GM12878 (cell line): ENCODE measurements around the gene SLC24A3. TPM values are rescaled to one million over a fixed set of nuclear protein-coding genes. Genes with fewer than 3 reads are reported as not detected.

Source experiments
- ATAC-seq: fragments of 200-7000 bp; cut with Tn5 transposase; 3 replicates; pipeline ENCODE4 v1.9.1; 2020; ENCODE audit warnings: mild to moderate bottlenecking, moderate library complexity
- BruUV-seq: library from RNA; stranded (reverse); fragments of 400-500 nt; replicated peaks from 2 replicates; lab custom pipeline; 2021; lab: Mats Ljungman, UMichigan
- CTCF ChIA-PET: fragments of 300-600 bp; sonication (Branson Sonifier 250); formaldehyde crosslinking; extraction: SDS; loops from one replicate; lab custom pipeline; 2021; ENCODE audit warnings: inconsistent platforms; lab: Yijun Ruan, JAX
- POLR2A ChIA-PET: fragments of 350-600 bp; formaldehyde crosslinking; extraction: SDS; loops from one replicate; lab custom pipeline; 2021; ENCODE audit warnings: inconsistent platforms; lab: Charles Lee
- RAD21 ChIA-PET: fragments of 300-600 bp; sonication (Branson Sonifier 250); formaldehyde crosslinking; loops from one replicate; lab custom pipeline; 2023; ENCODE audit warnings: antibody characterized with exemption; ENCODE audit not compliant: unreplicated experiment; lab: Charles Lee
- SMC1A ChIA-PET: fragments of 300-600 bp; sonication (Branson Sonifier 250); formaldehyde crosslinking; loops from one replicate; lab custom pipeline; 2023; ENCODE audit not compliant: unreplicated experiment, uncharacterized antibody; lab: Charles Lee
- DNase-seq: peaks from one replicate; pipeline ENCODE4 v3.0.0-alpha.2; 2011; ENCODE audit warnings: low read depth, low spot score
- FAIRE-seq: peaks from 3 replicates; lab custom pipeline; 2011; peaks lifted over from hg19 to GRCh38; lab: Jason Lieb, UNC
- H2AFZ ChIP-seq: 2 replicates; pipeline ENCODE4 v1.6.0; 2011; ENCODE audit warnings: low read depth, low read length, control low read depth; ENCODE audit not compliant: control insufficient read depth
- H3K27ac ChIP-seq: 2 replicates; pipeline ENCODE4 v1.5.1; 2011; ENCODE audit warnings: control low read depth; ENCODE audit not compliant: control insufficient read depth, insufficient read depth
- H3K27me3 ChIP-seq, 2 experiments: replicated peaks in 1 of 2; 2 replicates each; pipeline versions ENCODE4 v1.6.0 to v1.6.1; 2011; ENCODE audit warnings: low read length in 1 of 2; ENCODE audit not compliant: control insufficient read depth in 2 of 2, insufficient read depth in 2 of 2
- H3K36me3 ChIP-seq, 2 experiments: 2 replicates each; pipeline ENCODE4 v1.5.1; 2011; ENCODE audit warnings: low read length in 1 of 2; ENCODE audit not compliant: control insufficient read depth in 2 of 2, insufficient read depth in 2 of 2
- H3K4me1 ChIP-seq: 2 replicates; pipeline ENCODE4 v1.6.1; 2011; ENCODE audit warnings: mild to moderate bottlenecking, low read length, moderate library complexity, mixed read lengths; ENCODE audit not compliant: control insufficient read depth, insufficient read depth
- H3K4me2 ChIP-seq: 2 replicates; pipeline ENCODE4 v1.6.0; 2011; ENCODE audit warnings: control low read depth; ENCODE audit not compliant: control insufficient read depth, insufficient read depth
- H3K4me3 ChIP-seq: fragments of 200-600 bp; sonication (generic); 2 replicates; pipeline ENCODE4 v1.5.1; 2016
- H3K79me2 ChIP-seq: 2 replicates; pipeline ENCODE4 v1.6.0; 2011; ENCODE audit warnings: low read length; ENCODE audit not compliant: control insufficient read depth, insufficient read depth
- H3K9ac ChIP-seq: 2 replicates; pipeline ENCODE4 v1.8.0; 2011; ENCODE audit warnings: low read length, control low read depth, mixed read lengths; ENCODE audit not compliant: control insufficient read depth, insufficient read depth
- H3K9me3 ChIP-seq: replicated peaks from 3 replicates; pipeline ENCODE4 v1.5.1; 2011; ENCODE audit warnings: mild to moderate bottlenecking, low read length; ENCODE audit not compliant: control insufficient read depth, insufficient read depth
- H4K20me1 ChIP-seq: 2 replicates; pipeline ENCODE4 v1.6.0; 2011; ENCODE audit not compliant: control insufficient read depth, insufficient read depth
- CHD2 ChIP-seq: IDR thresholded peaks from 2 replicates; pipeline ENCODE4 v1.6.1; 2011; ENCODE audit warnings: low read depth, low read length, improper control_type of control experiment, borderline replicate concordance
- MTA2 ChIP-seq: fragments of 450-650 bp; IDR thresholded peaks from 2 replicates; pipeline ENCODE4 v1.6.1; 2016; ENCODE audit warnings: low read depth, mild to moderate bottlenecking, moderate library complexity
- ZBTB40 ChIP-seq: fragments of 450-650 bp; IDR thresholded peaks from 2 replicates; pipeline ENCODE4 v1.6.1; 2016; ENCODE audit warnings: mild to moderate bottlenecking, moderate library complexity, borderline replicate concordance
- WGBS: methylation state at CpG from one replicate; pipeline ENCODE4 v1.1.6; 2016; ENCODE audit warnings: low lambda C conversion rate; ENCODE audit not compliant: insufficient replicate concordance, insufficient coverage; ENCODE audit errors: missing lambda C conversion rate; 5-methylcytosine and 5-hydroxymethylcytosine counted together
- in situ Hi-C: fragments of 300-500 bp; cut with MboI; formaldehyde crosslinking; loops from 9 replicates; pipeline ENCODE4 v1.14.3; 2018; ENCODE audit warnings: mixed read lengths
- intact Hi-C: fragments of 100-400 bp; cut with micrococcal nuclease; formaldehyde crosslinking; loops from one replicate; pipeline ENCODE4 v1.14.2; 2022; ENCODE audit not compliant: unreplicated experiment
- polyA plus RNA-seq, 11 experiments: library from polyadenylated mRNA; depleted of rRNA in 4 of 11; unstranded in 6 of 11; stranded (reverse) in 5 of 11; fragments of >200 nt; fragmentation: Nextera tagmentation in 4 of 11; fragmentation: Illumina TruSeq in 1 of 11; extraction: Ambion mirVana in 4 of 11; extraction: Trizol in 1 of 11; gene quantifications; 1 replicate in 1 of 11; 2 replicates in 10 of 11; pipeline versions ENCODE4 v1.2.1 to v1.2.3, GENCODE V29; 2011 to 2016; ENCODE audit warnings: inconsistent platforms in 2 of 11, missing spikeins in 2 of 11, low read depth in 1 of 11
- total RNA-seq, 4 experiments: library from RNA; depleted of rRNA in 3 of 4; stranded (reverse); fragments of >200 nt in 3 of 4; fragmentation: Illumina TruSeq in 1 of 4; extraction: Trizol in 1 of 4; gene quantifications; 2 replicates each; pipeline versions ENCODE4 v1.2.1 to v1.2.3, GENCODE V29; 2013 to 2021
- TF ChIP-seq, protein P1 (sequence below): fragments of 450-650 bp; IDR thresholded peaks from 2 replicates; pipeline ENCODE4 v1.6.1; 2017; ENCODE audit warnings: low read depth, mild to moderate bottlenecking, moderate library complexity
- TF ChIP-seq, protein P2 (sequence below): fragments of 450-650 bp; formaldehyde crosslinking; IDR thresholded peaks from 2 replicates; pipeline ENCODE4 v1.4.0; 2020; ENCODE audit warnings: mild to moderate bottlenecking, moderate library complexity
- TF ChIP-seq, protein P3 (sequence below): IDR thresholded peaks from 2 replicates; pipeline ENCODE4 v1.6.1; 2012; ENCODE audit warnings: improper control_type of control experiment, low read depth, low read length; ENCODE audit not compliant: insufficient replicate concordance

SLC24A3 gene
- total and polyA plus RNA-seq, 10 of the 15 experiments (the other 5 are each of a cell fraction or from before 2014, with no cell fraction given), result 0.04 TPM; not detected in 9

GRCh38 chr20:19473216-19473921 lies 260.9 kb downstream of the SLC24A3 start:
- intact Hi-C loops (no loop called here), in situ Hi-C loops (no loop called here)
- Histone ChIP-seq H3K36me3 (no peaks in the 10 kb centered on the region), H3K4me3 (no peak overlapping the region), H4K20me1 (no peaks in the 10 kb centered on the region), H3K4me1 (no peaks in the 10 kb centered on the region), H3K27me3 (peaks cover 0 to 2% of the 10 kb centered on the region in 2 experiments; a peak in 2 of 4 replicates), H2AFZ (no peak overlapping the region), H3K9me3 (no peaks in the 10 kb centered on the region), H3K4me2 (no peak overlapping the region), H3K9ac (no peak overlapping the region), H3K27ac (no peak overlapping the region), H3K79me2 (no peaks in the 10 kb centered on the region)
- ChIA-PET POLR2A (no interaction called here), CTCF (no interaction called here), SMC1A (no interaction called here), RAD21 (no interaction called here)
- BruUV-seq, result no TSS peak
- no peak for ATAC-seq
- no peak for FAIRE-seq
- WGBS, result 34% methylated on average over 8 of the region's 8 CpGs
- no peak for DNase-seq
- TF ChIP-seq ZBTB40 (no peak), MTA2 (no peak), CHD2 (no peak)
- TF ChIP-seq, protein P1, sequence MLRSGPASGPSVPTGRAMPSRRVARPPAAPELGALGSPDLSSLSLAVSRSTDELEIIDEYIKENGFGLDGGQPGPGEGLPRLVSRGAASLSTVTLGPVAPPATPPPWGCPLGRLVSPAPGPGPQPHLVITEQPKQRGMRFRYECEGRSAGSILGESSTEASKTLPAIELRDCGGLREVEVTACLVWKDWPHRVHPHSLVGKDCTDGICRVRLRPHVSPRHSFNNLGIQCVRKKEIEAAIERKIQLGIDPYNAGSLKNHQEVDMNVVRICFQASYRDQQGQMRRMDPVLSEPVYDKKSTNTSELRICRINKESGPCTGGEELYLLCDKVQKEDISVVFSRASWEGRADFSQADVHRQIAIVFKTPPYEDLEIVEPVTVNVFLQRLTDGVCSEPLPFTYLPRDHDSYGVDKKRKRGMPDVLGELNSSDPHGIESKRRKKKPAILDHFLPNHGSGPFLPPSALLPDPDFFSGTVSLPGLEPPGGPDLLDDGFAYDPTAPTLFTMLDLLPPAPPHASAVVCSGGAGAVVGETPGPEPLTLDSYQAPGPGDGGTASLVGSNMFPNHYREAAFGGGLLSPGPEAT, result no peak
- TF ChIP-seq, protein P2, sequence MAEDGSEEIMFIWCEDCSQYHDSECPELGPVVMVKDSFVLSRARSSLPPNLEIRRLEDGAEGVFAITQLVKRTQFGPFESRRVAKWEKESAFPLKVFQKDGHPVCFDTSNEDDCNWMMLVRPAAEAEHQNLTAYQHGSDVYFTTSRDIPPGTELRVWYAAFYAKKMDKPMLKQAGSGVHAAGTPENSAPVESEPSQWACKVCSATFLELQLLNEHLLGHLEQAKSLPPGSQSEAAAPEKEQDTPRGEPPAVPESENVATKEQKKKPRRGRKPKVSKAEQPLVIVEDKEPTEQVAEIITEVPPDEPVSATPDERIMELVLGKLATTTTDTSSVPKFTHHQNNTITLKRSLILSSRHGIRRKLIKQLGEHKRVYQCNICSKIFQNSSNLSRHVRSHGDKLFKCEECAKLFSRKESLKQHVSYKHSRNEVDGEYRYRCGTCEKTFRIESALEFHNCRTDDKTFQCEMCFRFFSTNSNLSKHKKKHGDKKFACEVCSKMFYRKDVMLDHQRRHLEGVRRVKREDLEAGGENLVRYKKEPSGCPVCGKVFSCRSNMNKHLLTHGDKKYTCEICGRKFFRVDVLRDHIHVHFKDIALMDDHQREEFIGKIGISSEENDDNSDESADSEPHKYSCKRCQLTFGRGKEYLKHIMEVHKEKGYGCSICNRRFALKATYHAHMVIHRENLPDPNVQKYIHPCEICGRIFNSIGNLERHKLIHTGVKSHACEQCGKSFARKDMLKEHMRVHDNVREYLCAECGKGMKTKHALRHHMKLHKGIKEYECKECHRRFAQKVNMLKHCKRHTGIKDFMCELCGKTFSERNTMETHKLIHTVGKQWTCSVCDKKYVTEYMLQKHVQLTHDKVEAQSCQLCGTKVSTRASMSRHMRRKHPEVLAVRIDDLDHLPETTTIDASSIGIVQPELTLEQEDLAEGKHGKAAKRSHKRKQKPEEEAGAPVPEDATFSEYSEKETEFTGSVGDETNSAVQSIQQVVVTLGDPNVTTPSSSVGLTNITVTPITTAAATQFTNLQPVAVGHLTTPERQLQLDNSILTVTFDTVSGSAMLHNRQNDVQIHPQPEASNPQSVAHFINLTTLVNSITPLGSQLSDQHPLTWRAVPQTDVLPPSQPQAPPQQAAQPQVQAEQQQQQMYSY (CRISPR knock-in tag), result no peak
- TF ChIP-seq, protein P3, sequence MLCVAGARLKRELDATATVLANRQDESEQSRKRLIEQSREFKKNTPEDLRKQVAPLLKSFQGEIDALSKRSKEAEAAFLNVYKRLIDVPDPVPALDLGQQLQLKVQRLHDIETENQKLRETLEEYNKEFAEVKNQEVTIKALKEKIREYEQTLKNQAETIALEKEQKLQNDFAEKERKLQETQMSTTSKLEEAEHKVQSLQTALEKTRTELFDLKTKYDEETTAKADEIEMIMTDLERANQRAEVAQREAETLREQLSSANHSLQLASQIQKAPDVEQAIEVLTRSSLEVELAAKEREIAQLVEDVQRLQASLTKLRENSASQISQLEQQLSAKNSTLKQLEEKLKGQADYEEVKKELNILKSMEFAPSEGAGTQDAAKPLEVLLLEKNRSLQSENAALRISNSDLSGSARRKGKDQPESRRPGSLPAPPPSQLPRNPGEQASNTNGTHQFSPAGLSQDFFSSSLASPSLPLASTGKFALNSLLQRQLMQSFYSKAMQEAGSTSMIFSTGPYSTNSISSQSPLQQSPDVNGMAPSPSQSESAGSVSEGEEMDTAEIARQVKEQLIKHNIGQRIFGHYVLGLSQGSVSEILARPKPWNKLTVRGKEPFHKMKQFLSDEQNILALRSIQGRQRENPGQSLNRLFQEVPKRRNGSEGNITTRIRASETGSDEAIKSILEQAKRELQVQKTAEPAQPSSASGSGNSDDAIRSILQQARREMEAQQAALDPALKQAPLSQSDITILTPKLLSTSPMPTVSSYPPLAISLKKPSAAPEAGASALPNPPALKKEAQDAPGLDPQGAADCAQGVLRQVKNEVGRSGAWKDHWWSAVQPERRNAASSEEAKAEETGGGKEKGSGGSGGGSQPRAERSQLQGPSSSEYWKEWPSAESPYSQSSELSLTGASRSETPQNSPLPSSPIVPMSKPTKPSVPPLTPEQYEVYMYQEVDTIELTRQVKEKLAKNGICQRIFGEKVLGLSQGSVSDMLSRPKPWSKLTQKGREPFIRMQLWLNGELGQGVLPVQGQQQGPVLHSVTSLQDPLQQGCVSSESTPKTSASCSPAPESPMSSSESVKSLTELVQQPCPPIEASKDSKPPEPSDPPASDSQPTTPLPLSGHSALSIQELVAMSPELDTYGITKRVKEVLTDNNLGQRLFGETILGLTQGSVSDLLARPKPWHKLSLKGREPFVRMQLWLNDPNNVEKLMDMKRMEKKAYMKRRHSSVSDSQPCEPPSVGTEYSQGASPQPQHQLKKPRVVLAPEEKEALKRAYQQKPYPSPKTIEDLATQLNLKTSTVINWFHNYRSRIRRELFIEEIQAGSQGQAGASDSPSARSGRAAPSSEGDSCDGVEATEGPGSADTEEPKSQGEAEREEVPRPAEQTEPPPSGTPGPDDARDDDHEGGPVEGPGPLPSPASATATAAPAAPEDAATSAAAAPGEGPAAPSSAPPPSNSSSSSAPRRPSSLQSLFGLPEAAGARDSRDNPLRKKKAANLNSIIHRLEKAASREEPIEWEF, result no peak
